Keratinocyte (primary cell): ENCODE results near the gene PLPPR1.

Source experiments
- EZH2 ChIP-seq: IDR thresholded peaks from one replicate; pipeline ENCODE4 v1.6.1; 2012; ENCODE audit warnings: inconsistent platforms, mild to moderate bottlenecking, low read length, moderate library complexity
- TF ChIP-seq, protein P1 (sequence below), 3 experiments: IDR thresholded peaks in 1 of 3; conservative IDR thresholded peaks in 1 of 3; optimal IDR thresholded peaks in 1 of 3; 2 replicates in 2 of 3; 3 replicates in 1 of 3; pipeline versions ENCODE3 to v1.5.1; 2011; ENCODE audit warnings: low read length in 3 of 3, mild to moderate bottlenecking in 3 of 3, moderate library complexity in 2 of 3, control low read depth in 1 of 3, inconsistent platforms in 1 of 3; ENCODE audit not compliant: insufficient read depth in 2 of 3; ENCODE audit errors: extremely low read depth in 1 of 3

DNA sequence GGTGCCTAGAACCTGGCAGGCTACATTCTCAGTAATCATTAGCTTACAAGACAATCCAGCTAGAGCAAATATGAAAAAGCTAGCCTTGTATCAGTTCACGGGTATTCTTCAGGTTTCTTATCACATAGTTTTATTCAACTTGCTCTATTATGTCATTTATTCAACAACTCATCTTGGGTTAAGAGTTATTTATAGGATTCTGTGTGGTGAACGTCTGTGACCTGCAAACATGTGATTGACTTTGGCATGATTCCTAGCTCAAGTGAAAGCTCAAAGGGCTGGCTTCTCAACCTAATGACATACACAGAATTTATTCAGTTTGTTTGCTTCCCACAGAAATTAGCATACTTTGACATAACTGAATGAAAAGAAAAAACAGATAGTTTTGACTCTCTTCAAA, 173.1 kb downstream of the PLPPR1 start:
- TF ChIP-seq, protein P1, sequence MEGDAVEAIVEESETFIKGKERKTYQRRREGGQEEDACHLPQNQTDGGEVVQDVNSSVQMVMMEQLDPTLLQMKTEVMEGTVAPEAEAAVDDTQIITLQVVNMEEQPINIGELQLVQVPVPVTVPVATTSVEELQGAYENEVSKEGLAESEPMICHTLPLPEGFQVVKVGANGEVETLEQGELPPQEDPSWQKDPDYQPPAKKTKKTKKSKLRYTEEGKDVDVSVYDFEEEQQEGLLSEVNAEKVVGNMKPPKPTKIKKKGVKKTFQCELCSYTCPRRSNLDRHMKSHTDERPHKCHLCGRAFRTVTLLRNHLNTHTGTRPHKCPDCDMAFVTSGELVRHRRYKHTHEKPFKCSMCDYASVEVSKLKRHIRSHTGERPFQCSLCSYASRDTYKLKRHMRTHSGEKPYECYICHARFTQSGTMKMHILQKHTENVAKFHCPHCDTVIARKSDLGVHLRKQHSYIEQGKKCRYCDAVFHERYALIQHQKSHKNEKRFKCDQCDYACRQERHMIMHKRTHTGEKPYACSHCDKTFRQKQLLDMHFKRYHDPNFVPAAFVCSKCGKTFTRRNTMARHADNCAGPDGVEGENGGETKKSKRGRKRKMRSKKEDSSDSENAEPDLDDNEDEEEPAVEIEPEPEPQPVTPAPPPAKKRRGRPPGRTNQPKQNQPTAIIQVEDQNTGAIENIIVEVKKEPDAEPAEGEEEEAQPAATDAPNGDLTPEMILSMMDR (optimal IDR thresholded peaks at IDR 0.05 in 1 of 3, IDR thresholded peaks at IDR 0.05 in 1 of 3, conservative IDR thresholded peaks at IDR 0.05 in 1 of 3; ENCODE audit: extremely low read depth in 1 of 3, insufficient read depth in 2 of 3, low read length in 3 of 3) = no peak
- TF ChIP-seq EZH2 = no peak
